ENCODE measurements around the gene VN1R5. TPM values are rescaled to one million over a fixed set of nuclear protein-coding genes. Genes with fewer than 3 reads are reported as not detected.

Gene VN1R5
- total RNA-seq, 1 experiment from 2014 or later, result not detected

GRCh38 chr1:247281001-247281574 is 25.2 kb downstream of the VN1R5 start:
- intact Hi-C loops (cut with micrococcal nuclease), result no loop called here

More at GRCh38 chr1:247281001-247281574, 25.2 kb downstream of the VN1R5 start:
- H3K36me3 ChIP-seq (ENCODE audit: control insufficient read depth in 1 of 2, insufficient read depth in 2 of 2, low read length in 2 of 2), result no peaks in the 10 kb centered on the region
- RAD21 ChIA-PET (ENCODE audit: low non-redundant PET in 1 of 2, low total read pairs in 2 of 2, uncharacterized antibody in 2 of 2, unreplicated experiment in 2 of 2), result no interaction called here
- POLR2A ChIA-PET, result no interaction called here
- CTCF ChIA-PET, result no interaction called here
- H3K4me3 ChIP-seq (replicated peaks in 1 of 2; ENCODE audit: low read depth in 1 of 2, low read length in 2 of 2), result no peak overlapping the region
- no peak for ATAC-seq
- no peaks in the 10 kb centered on the region for H3K4me1 ChIP-seq (ENCODE audit: control insufficient read depth in 1 of 2, insufficient read depth in 2 of 2, low read length in 2 of 2)
- H3K4me2 ChIP-seq (ENCODE audit: low read length), result no peak overlapping the region
- no peaks in the 10 kb centered on the region for H3K9me3 ChIP-seq (ENCODE audit: control insufficient read depth in 1 of 2, insufficient read depth in 1 of 2, low read depth in 1 of 2, low read length in 2 of 2)
- no peak for DNase-seq (ENCODE audit: low read depth, low spot score)
- H3K9ac ChIP-seq (ENCODE audit: low read length), result no peak overlapping the region
- TF ChIP-seq ELF1 (IDR thresholded peaks at IDR 0.05; ENCODE audit: borderline replicate concordance, low read depth), result no peak
- TF ChIP-seq REST (IDR thresholded peaks at IDR 0.05; ENCODE audit: low read depth), result no peak
- no peak for TF ChIP-seq MAX (IDR thresholded peaks at IDR 0.05)
- BruUV-seq (replicated peaks), result no TSS peak
- H2AFZ ChIP-seq (ENCODE audit: low read depth, low read length, poor library complexity, severe bottlenecking), result no peak overlapping the region
- H3K27ac ChIP-seq (ENCODE audit: low read depth, low read length), result no peak overlapping the region
- no peaks in the 10 kb centered on the region for H4K20me1 ChIP-seq (ENCODE audit: insufficient read depth)
- no peaks in the 10 kb centered on the region for H3K79me2 ChIP-seq (ENCODE audit: insufficient read depth, low read length)
- H3K27me3 ChIP-seq (ENCODE audit: insufficient read depth, low read length), result no peaks in the 10 kb centered on the region
- no peaks in the 10 kb centered on the region for H3K9me2 ChIP-seq (ENCODE audit: insufficient read depth)
